Spleen (tissue), 7 donors: ENCODE data around the gene TERB2.

Source experiments
- CTCF ChIP-seq, 11 experiments: fragments of 200-600 bp in 7 of 11; fragments of 450-650 bp in 4 of 11; sonication (generic) in 4 of 11; IDR thresholded peaks in 8 of 11; conservative IDR thresholded peaks in 3 of 11; 1 replicate in 7 of 11; 2 replicates in 4 of 11; pipeline versions ENCODE4 v1.4.0 to v1.8.0; 2016 to 2021; ENCODE audit warnings: antibody characterized with exemption in 11 of 11, inconsistent platforms in 4 of 11, mild to moderate bottlenecking in 1 of 11
- POLR2AphosphoS5 ChIP-seq, 3 donors: sonication (generic); formaldehyde crosslinking; IDR thresholded peaks; one replicate each; pipeline ENCODE4 v1.5.1; 2017; ENCODE audit warnings: antibody characterized with exemption in 3 of 3
- donor health status: DM: no; HTN: no; CAD: no; lungs with moderate emphysema.
- donor health status: DM: no; HTN: no; CAD: no.
- donor health status: DM: no; HTN: no; CAD: no.

DNA sequence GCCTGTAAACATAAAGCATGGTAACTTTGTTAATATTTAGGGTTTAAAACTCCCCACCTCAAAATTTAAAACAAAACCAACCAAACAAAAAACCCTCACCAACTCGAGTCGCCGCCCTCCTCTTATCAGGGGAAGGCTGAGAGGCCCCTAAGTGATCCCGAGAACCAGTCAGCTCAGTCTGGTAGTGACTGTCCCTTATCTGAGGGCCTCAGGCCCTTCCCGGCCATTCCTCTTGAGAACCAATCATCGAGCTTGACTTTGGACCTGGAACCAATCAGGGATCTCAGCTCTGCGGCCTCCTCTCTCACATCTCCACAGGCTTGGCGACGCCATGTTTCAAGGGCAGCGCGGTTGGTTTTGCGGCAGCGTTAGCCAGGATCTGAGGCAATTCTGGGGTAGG is at the start of gene TERB2:
- TF ChIP-seq CTCF (IDR thresholded peaks at IDR 0.05 in 8 of 11, conservative IDR thresholded peaks at IDR 0.05 in 3 of 11) (no peak), POLR2AphosphoS5 (IDR thresholded peaks at IDR 0.05) (no peak)
